GM12878 (cell line): ENCODE measurements around the gene CDH18. TPM values are rescaled to one million over a fixed set of nuclear protein-coding genes. Genes with fewer than 3 reads are reported as not detected.

Source experiments
- ATAC-seq: fragments of 200-7000 bp; cut with Tn5 transposase; 3 replicates; pipeline ENCODE4 v1.9.1; 2020; ENCODE audit warnings: mild to moderate bottlenecking, moderate library complexity
- BruUV-seq: library from RNA; stranded (reverse); fragments of 400-500 nt; replicated peaks from 2 replicates; lab custom pipeline; 2021; lab: Mats Ljungman, UMichigan
- CTCF ChIA-PET: fragments of 300-600 bp; sonication (Branson Sonifier 250); formaldehyde crosslinking; extraction: SDS; loops from one replicate; lab custom pipeline; 2021; ENCODE audit warnings: inconsistent platforms; lab: Yijun Ruan, JAX
- POLR2A ChIA-PET: fragments of 350-600 bp; formaldehyde crosslinking; extraction: SDS; loops from one replicate; lab custom pipeline; 2021; ENCODE audit warnings: inconsistent platforms; lab: Charles Lee
- RAD21 ChIA-PET: fragments of 300-600 bp; sonication (Branson Sonifier 250); formaldehyde crosslinking; loops from one replicate; lab custom pipeline; 2023; ENCODE audit warnings: antibody characterized with exemption; ENCODE audit not compliant: unreplicated experiment; lab: Charles Lee
- SMC1A ChIA-PET: fragments of 300-600 bp; sonication (Branson Sonifier 250); formaldehyde crosslinking; loops from one replicate; lab custom pipeline; 2023; ENCODE audit not compliant: unreplicated experiment, uncharacterized antibody; lab: Charles Lee
- DNase-seq: peaks from one replicate; pipeline ENCODE4 v3.0.0-alpha.2; 2011; ENCODE audit warnings: low read depth, low spot score
- FAIRE-seq: peaks from 3 replicates; lab custom pipeline; 2011; peaks lifted over from hg19 to GRCh38; lab: Jason Lieb, UNC
- H2AFZ ChIP-seq: 2 replicates; pipeline ENCODE4 v1.6.0; 2011; ENCODE audit warnings: low read depth, low read length, control low read depth; ENCODE audit not compliant: control insufficient read depth
- H3K27ac ChIP-seq: 2 replicates; pipeline ENCODE4 v1.5.1; 2011; ENCODE audit warnings: control low read depth; ENCODE audit not compliant: control insufficient read depth, insufficient read depth
- H3K27me3 ChIP-seq, 2 experiments: replicated peaks in 1 of 2; 2 replicates each; pipeline versions ENCODE4 v1.6.0 to v1.6.1; 2011; ENCODE audit warnings: low read length in 1 of 2; ENCODE audit not compliant: control insufficient read depth in 2 of 2, insufficient read depth in 2 of 2
- H3K36me3 ChIP-seq, 2 experiments: 2 replicates each; pipeline ENCODE4 v1.5.1; 2011; ENCODE audit warnings: low read length in 1 of 2; ENCODE audit not compliant: control insufficient read depth in 2 of 2, insufficient read depth in 2 of 2
- H3K4me1 ChIP-seq: 2 replicates; pipeline ENCODE4 v1.6.1; 2011; ENCODE audit warnings: mild to moderate bottlenecking, low read length, moderate library complexity, mixed read lengths; ENCODE audit not compliant: control insufficient read depth, insufficient read depth
- H3K4me2 ChIP-seq: 2 replicates; pipeline ENCODE4 v1.6.0; 2011; ENCODE audit warnings: control low read depth; ENCODE audit not compliant: control insufficient read depth, insufficient read depth
- H3K4me3 ChIP-seq: fragments of 200-600 bp; sonication (generic); 2 replicates; pipeline ENCODE4 v1.5.1; 2016
- H3K79me2 ChIP-seq: 2 replicates; pipeline ENCODE4 v1.6.0; 2011; ENCODE audit warnings: low read length; ENCODE audit not compliant: control insufficient read depth, insufficient read depth
- H3K9ac ChIP-seq: 2 replicates; pipeline ENCODE4 v1.8.0; 2011; ENCODE audit warnings: low read length, control low read depth, mixed read lengths; ENCODE audit not compliant: control insufficient read depth, insufficient read depth
- H3K9me3 ChIP-seq: replicated peaks from 3 replicates; pipeline ENCODE4 v1.5.1; 2011; ENCODE audit warnings: mild to moderate bottlenecking, low read length; ENCODE audit not compliant: control insufficient read depth, insufficient read depth
- H4K20me1 ChIP-seq: 2 replicates; pipeline ENCODE4 v1.6.0; 2011; ENCODE audit not compliant: control insufficient read depth, insufficient read depth
- KDM1A ChIP-seq: fragments of 200-600 bp; sonication (generic); IDR thresholded peaks from 2 replicates; pipeline ENCODE4 v1.6.1; 2016; ENCODE audit warnings: borderline replicate concordance
- MAX ChIP-seq: IDR thresholded peaks from 2 replicates; pipeline ENCODE4 v1.6.1; 2012; ENCODE audit warnings: low read depth, low read length, improper control_type of control experiment
- MTA3 ChIP-seq: IDR thresholded peaks from 2 replicates; pipeline ENCODE4 v1.6.1; 2012; ENCODE audit warnings: low read length, inconsistent platforms, borderline replicate concordance
- MYB ChIP-seq: fragments of 150-350 bp; IDR thresholded peaks from 2 replicates; pipeline ENCODE4 v1.6.1; 2014; ENCODE audit warnings: mild to moderate bottlenecking, low read depth, low read length, borderline replicate concordance
- MYC ChIP-seq: IDR thresholded peaks from 2 replicates; pipeline ENCODE4 v1.6.1; 2011; ENCODE audit warnings: mild to moderate bottlenecking, low read length, moderate library complexity, inconsistent platforms; ENCODE audit not compliant: insufficient read depth, insufficient replicate concordance, insufficient read length, severe bottlenecking
- POLR2AphosphoS2 ChIP-seq: IDR thresholded peaks from 2 replicates; pipeline ENCODE4 v1.6.1; 2011; ENCODE audit warnings: low read depth, mild to moderate bottlenecking, low read length, improper control_type of control experiment, moderate library complexity
- RAD21 ChIP-seq: IDR thresholded peaks from 2 replicates; pipeline ENCODE4 v1.6.1; 2011; ENCODE audit warnings: mild to moderate bottlenecking, low read depth, low read length, moderate library complexity; ENCODE audit not compliant: insufficient read depth
- SIX5 ChIP-seq: IDR thresholded peaks from 2 replicates; pipeline ENCODE4 v1.6.1; 2011; ENCODE audit warnings: mild to moderate bottlenecking, low read depth, low read length, moderate library complexity; ENCODE audit not compliant: severe bottlenecking
- SP1 ChIP-seq: IDR thresholded peaks from one replicate; pipeline ENCODE4 v1.6.1; 2011; ENCODE audit warnings: low read depth, low read length
- SRF ChIP-seq, 2 experiments: IDR thresholded peaks; 2 replicates each; pipeline ENCODE4 v1.6.1; 2011; ENCODE audit warnings: low read depth in 2 of 2, low read length in 2 of 2, mild to moderate bottlenecking in 1 of 2, moderate library complexity in 1 of 2
- STAT3 ChIP-seq: IDR thresholded peaks from 2 replicates; pipeline ENCODE4 v1.6.1; 2011; ENCODE audit warnings: low read depth, low read length, improper control_type of control experiment
- USF1 ChIP-seq: IDR thresholded peaks from 2 replicates; pipeline ENCODE4 v1.6.1; 2011; ENCODE audit warnings: borderline replicate concordance, low read depth, mild to moderate bottlenecking, moderate library complexity, mixed read lengths, low read length; ENCODE audit not compliant: insufficient read depth; ENCODE audit errors: extremely low read length
- ZSCAN29 ChIP-seq: fragments of 450-650 bp; IDR thresholded peaks from 2 replicates; pipeline ENCODE4 v1.6.1; 2017; ENCODE audit warnings: mild to moderate bottlenecking, moderate library complexity
- WGBS: methylation state at CpG from one replicate; pipeline ENCODE4 v1.1.6; 2016; ENCODE audit warnings: low lambda C conversion rate; ENCODE audit not compliant: insufficient replicate concordance, insufficient coverage; ENCODE audit errors: missing lambda C conversion rate; 5-methylcytosine and 5-hydroxymethylcytosine counted together
- in situ Hi-C: fragments of 300-500 bp; cut with MboI; formaldehyde crosslinking; loops from 9 replicates; pipeline ENCODE4 v1.14.3; 2018; ENCODE audit warnings: mixed read lengths
- intact Hi-C: fragments of 100-400 bp; cut with micrococcal nuclease; formaldehyde crosslinking; loops from one replicate; pipeline ENCODE4 v1.14.2; 2022; ENCODE audit not compliant: unreplicated experiment
- polyA plus RNA-seq, 11 experiments: library from polyadenylated mRNA; depleted of rRNA in 4 of 11; unstranded in 6 of 11; stranded (reverse) in 5 of 11; fragments of >200 nt; fragmentation: Nextera tagmentation in 4 of 11; fragmentation: Illumina TruSeq in 1 of 11; extraction: Ambion mirVana in 4 of 11; extraction: Trizol in 1 of 11; gene quantifications; 1 replicate in 1 of 11; 2 replicates in 10 of 11; pipeline versions ENCODE4 v1.2.1 to v1.2.3, GENCODE V29; 2011 to 2016; ENCODE audit warnings: inconsistent platforms in 2 of 11, missing spikeins in 2 of 11, low read depth in 1 of 11
- total RNA-seq, 4 experiments: library from RNA; depleted of rRNA in 3 of 4; stranded (reverse); fragments of >200 nt in 3 of 4; fragmentation: Illumina TruSeq in 1 of 4; extraction: Trizol in 1 of 4; gene quantifications; 2 replicates each; pipeline versions ENCODE4 v1.2.1 to v1.2.3, GENCODE V29; 2013 to 2021
- TF ChIP-seq, protein P1 (sequence below): fragments of 450-650 bp; IDR thresholded peaks from 2 replicates; pipeline ENCODE4 v1.6.1; 2017; ENCODE audit warnings: antibody characterized with exemption, mild to moderate bottlenecking, moderate library complexity

Gene CDH18
- total and polyA plus RNA-seq, 10 of the 15 experiments (the other 5 are each of a cell fraction or from before 2014, with no cell fraction given): 0.41 TPM; not detected in 9

DNA sequence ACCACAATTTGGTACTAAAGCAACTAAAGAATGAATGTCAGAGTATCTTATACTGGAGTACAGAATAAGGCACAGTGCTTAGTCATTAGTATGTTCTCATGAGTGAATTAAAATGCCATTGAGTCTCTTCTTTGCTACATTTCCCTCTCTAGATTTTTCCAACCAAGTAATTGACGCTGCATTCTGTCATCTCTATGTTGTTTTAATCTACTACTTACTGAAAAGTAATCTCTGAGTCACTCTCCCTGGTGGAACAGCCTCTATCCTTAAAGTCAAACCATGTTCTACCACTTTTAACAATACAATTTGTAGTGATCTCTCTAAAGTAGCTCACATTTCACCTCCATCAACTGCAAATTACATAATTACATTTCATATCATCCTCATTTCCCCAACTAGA lies 495.1 kb downstream of the CDH18 start:
- no peak overlapping the region for H3K27ac ChIP-seq
- H3K9ac ChIP-seq: no peak overlapping the region
- H2AFZ ChIP-seq: no peak overlapping the region
- no peak for ATAC-seq
- 0% methylated on average over 1 of the region's 1 CpG for WGBS
- H3K9me3 ChIP-seq: no peaks in the 10 kb centered on the region
- no peaks in the 10 kb centered on the region for H3K27me3 ChIP-seq
- DNase-seq: no peak
- TF ChIP-seq SRF (IDR thresholded peaks at IDR 0.05; ENCODE audit: low read depth in 2 of 2, low read length in 2 of 2) (no peak), USF1 (no peak), MTA3 (no peak), MYC (no peak), POLR2AphosphoS2 (no peak), KDM1A (no peak), ZSCAN29 (no peak), SP1 (no peak), RAD21 (no peak), MYB (no peak), MAX (no peak), STAT3 (no peak), SIX5 (no peak)
- TF ChIP-seq, protein P1, sequence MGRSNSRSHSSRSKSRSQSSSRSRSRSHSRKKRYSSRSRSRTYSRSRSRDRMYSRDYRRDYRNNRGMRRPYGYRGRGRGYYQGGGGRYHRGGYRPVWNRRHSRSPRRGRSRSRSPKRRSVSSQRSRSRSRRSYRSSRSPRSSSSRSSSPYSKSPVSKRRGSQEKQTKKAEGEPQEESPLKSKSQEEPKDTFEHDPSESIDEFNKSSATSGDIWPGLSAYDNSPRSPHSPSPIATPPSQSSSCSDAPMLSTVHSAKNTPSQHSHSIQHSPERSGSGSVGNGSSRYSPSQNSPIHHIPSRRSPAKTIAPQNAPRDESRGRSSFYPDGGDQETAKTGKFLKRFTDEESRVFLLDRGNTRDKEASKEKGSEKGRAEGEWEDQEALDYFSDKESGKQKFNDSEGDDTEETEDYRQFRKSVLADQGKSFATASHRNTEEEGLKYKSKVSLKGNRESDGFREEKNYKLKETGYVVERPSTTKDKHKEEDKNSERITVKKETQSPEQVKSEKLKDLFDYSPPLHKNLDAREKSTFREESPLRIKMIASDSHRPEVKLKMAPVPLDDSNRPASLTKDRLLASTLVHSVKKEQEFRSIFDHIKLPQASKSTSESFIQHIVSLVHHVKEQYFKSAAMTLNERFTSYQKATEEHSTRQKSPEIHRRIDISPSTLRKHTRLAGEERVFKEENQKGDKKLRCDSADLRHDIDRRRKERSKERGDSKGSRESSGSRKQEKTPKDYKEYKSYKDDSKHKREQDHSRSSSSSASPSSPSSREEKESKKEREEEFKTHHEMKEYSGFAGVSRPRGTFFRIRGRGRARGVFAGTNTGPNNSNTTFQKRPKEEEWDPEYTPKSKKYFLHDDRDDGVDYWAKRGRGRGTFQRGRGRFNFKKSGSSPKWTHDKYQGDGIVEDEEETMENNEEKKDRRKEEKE: no peak
- TF ChIP-seq, all 136 proteins: peak for 0
- H3K79me2 ChIP-seq: no peaks in the 10 kb centered on the region
- FAIRE-seq: no peak
- no TSS peak for BruUV-seq
- ChIA-PET RAD21 (no interaction called here), POLR2A (no interaction called here), CTCF (no interaction called here), SMC1A (no interaction called here)
- H4K20me1 ChIP-seq: no peaks in the 10 kb centered on the region
- no peaks in the 10 kb centered on the region for H3K4me1 ChIP-seq
- H3K36me3 ChIP-seq: no peaks in the 10 kb centered on the region
- no peak overlapping the region for H3K4me2 ChIP-seq
- no peak overlapping the region for H3K4me3 ChIP-seq
- intact Hi-C loops: no loop called here
- in situ Hi-C loops: no loop called here
